ENCODE results near the gene GJD2. TPM values are rescaled to one million over a fixed set of nuclear protein-coding genes. Genes with fewer than 3 reads are reported as not detected.
A peak's percentile ranks its signal among the peaks of the same experiment; 100 is the strongest.

The GJD2 gene
- total RNA-seq, 4 donors from 2014 or later = not detected

DNA sequence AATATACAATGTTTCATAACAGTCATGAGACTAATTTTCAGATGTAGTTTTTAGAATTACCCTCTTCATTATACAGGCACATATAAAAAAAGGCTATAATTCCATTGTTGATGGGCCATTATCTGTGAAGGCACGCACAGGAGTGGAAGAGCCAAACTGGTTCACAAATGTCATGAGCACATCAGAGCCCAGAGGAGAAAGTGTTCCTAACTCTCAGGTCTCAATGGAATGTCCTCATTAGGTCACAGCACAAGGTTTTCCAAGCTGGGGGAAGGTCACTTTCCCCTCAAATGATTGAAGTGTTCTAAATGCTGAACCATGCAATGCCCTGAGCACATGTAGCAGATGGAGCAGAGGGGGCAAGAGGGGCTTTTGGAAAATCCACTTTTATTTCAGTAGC is 41.2 kb downstream of the GJD2 start:
- no peak for TF ChIP-seq POLR2A (IDR thresholded peaks at IDR 0.05)
- TF ChIP-seq CTCF (IDR thresholded peaks at IDR 0.05) = no peak
- Histone ChIP-seq H3K9me3 (no peaks in the 10 kb centered on the region), H3K27ac (no peak overlapping the region), H3K4me3 (replicated peaks in 1 of 3) (no peak overlapping the region), H3K27me3 (no peaks in the 10 kb centered on the region), H3K4me1 (no peaks in the 10 kb centered on the region), H3K36me3 (no peaks in the 10 kb centered on the region)
- DNase-seq = no peak
- intact Hi-C loops (cut with DNase I) = no loop called here
- 80 to 90% methylated on average over 1 of the region's 1 CpG for WGBS, 2 donors

GRCh38 chr15:34709866-34710265 is 44.9 kb downstream of the GJD2 start:
- no peaks in the 10 kb centered on the region for H3K27me3 ChIP-seq
- H3K36me3 ChIP-seq = no peaks in the 10 kb centered on the region
- no peak for DNase-seq
- no peaks in the 10 kb centered on the region for H3K4me1 ChIP-seq
- TF ChIP-seq CTCF (IDR thresholded peaks at IDR 0.05) (no peak), POLR2A (IDR thresholded peaks at IDR 0.05) (no peak)
- H3K9me3 ChIP-seq = no peaks in the 10 kb centered on the region
- intact Hi-C loops (cut with DNase I) = loop anchor here (5.0 kb wide), 1 partner anchor 212 kb away; no protein-coding TSS in a partner anchor
- no peak overlapping the region for H3K4me3 ChIP-seq (replicated peaks in 1 of 3)
- no peak overlapping the region for H3K27ac ChIP-seq
- WGBS, 2 donors = 74 to 77% methylated on average over 7 of the region's 7 CpGs

- Histone ChIP-seq H3K36me3 (no peaks in the 10 kb centered on the region), H3K4me3 (replicated peaks in 1 of 3) (no peak overlapping the region), H3K27me3 (no peaks in the 10 kb centered on the region), H3K4me1 (no peaks in the 10 kb centered on the region), H3K27ac (no peak overlapping the region), H3K9me3 (no peaks in the 10 kb centered on the region)
- 32 to 36% methylated on average over 5 of the region's 5 CpGs for WGBS, 2 donors
- DNase-seq = no peak
- TF ChIP-seq POLR2A (IDR thresholded peaks at IDR 0.05) = no peak
- peak in 5 of 6 experiments; percentile 19 to 67 (median 54) for TF ChIP-seq CTCF (IDR thresholded peaks at IDR 0.05)
- intact Hi-C loops (cut with DNase I) = loop anchor here (5.0 kb wide), 1 partner anchor 214 kb away; no protein-coding TSS in a partner anchor
Observed at GRCh38 chr15:34708422-34708821, 46.4 kb downstream of the GJD2 start.

- Histone ChIP-seq H3K9me3 (no peaks in the 10 kb centered on the region), H3K4me1 (no peaks in the 10 kb centered on the region), H3K27me3 (no peaks in the 10 kb centered on the region), H3K27ac (no peak overlapping the region), H3K4me3 (replicated peaks in 1 of 3) (no peak overlapping the region), H3K36me3 (no peaks in the 10 kb centered on the region)
- no peak for TF ChIP-seq CTCF (IDR thresholded peaks at IDR 0.05)
- no peak for TF ChIP-seq POLR2A (IDR thresholded peaks at IDR 0.05)
- no peak for DNase-seq
- WGBS, 2 donors = 42 to 49% methylated on average over 2 of the region's 2 CpGs
- intact Hi-C loops (cut with DNase I) = no loop called here
Observed at GRCh38 chr15:34701536-34701935, 53.3 kb downstream of the GJD2 start.

Other genes starting within 250 kb of the GJD2 start
- gene GOLGA8B, start 171.3 kb downstream of the GJD2 start, total RNA-seq = 100 to 1,000 TPM; 188 to 404 (median 308) TPM
- gene ACTC1, start 40.6 kb upstream of the GJD2 start, total RNA-seq = 1 to 10 TPM in 3 of 4 donors, under 1 TPM in 1; 0.11 to 1.2 (median 1.1) TPM
- gene AQR, start 214.7 kb upstream of the GJD2 start, total RNA-seq = 10 to 100 TPM; 27.9 to 40.3 (median 37.8) TPM
- gene ZNF770, start 233.3 kb upstream of the GJD2 start, total RNA-seq = 10 to 100 TPM; 52.0 to 97.2 (median 74.4) TPM